Hepatocyte (in vitro differentiated cells): Measurements from ENCODE around the gene GRID2.

Source experiments
- EZH2 ChIP-seq: fragments of 200-600 bp; sonication (generic); IDR thresholded peaks from 2 replicates; pipeline ENCODE4 v1.6.1; 2016; ENCODE audit warnings: antibody characterized with exemption, mild to moderate bottlenecking, borderline replicate concordance
- TF ChIP-seq, protein P1 (sequence below): fragments of 200-600 bp; sonication (generic); IDR thresholded peaks from 2 replicates; pipeline ENCODE4 v1.5.1; 2016; ENCODE audit warnings: antibody characterized with exemption, mild to moderate bottlenecking; ENCODE audit not compliant: poor library complexity

DNA sequence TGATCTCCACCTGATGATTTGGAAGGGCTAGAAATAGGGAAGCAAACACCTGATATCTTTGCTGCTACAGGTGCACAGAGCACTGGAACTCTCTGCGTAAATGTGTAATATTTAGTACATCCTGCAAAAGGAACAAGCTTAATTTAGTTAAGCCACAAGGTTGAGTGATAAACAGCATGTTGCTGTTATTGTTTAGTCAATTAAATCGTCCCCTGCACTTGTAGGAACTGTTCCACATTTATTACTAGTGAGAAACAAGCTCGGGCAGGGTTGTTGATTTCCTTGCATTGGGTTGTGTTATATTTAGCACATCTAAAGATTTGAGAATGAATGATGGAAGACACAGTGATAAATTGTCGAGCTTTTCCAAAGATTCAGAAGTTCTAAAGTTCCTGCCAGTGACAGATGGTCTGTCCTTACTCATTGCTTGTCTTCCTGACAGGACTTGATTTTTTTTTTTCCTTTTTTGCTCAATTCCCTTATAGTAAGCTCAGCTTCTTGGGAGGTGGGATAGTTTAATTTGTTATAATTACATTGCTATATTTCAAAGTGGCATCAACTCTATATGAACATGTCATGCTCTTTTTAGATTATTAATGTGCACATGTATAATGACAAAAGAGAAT lies 897.8 kb downstream of the GRID2 start:
- TF ChIP-seq EZH2: no peak
- TF ChIP-seq, protein P1, sequence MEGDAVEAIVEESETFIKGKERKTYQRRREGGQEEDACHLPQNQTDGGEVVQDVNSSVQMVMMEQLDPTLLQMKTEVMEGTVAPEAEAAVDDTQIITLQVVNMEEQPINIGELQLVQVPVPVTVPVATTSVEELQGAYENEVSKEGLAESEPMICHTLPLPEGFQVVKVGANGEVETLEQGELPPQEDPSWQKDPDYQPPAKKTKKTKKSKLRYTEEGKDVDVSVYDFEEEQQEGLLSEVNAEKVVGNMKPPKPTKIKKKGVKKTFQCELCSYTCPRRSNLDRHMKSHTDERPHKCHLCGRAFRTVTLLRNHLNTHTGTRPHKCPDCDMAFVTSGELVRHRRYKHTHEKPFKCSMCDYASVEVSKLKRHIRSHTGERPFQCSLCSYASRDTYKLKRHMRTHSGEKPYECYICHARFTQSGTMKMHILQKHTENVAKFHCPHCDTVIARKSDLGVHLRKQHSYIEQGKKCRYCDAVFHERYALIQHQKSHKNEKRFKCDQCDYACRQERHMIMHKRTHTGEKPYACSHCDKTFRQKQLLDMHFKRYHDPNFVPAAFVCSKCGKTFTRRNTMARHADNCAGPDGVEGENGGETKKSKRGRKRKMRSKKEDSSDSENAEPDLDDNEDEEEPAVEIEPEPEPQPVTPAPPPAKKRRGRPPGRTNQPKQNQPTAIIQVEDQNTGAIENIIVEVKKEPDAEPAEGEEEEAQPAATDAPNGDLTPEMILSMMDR: no peak
